ENCODE results near the gene PDE12. TPM values are rescaled to one million over a fixed set of nuclear protein-coding genes. Genes with fewer than 3 reads are reported as not detected.
A peak's percentile ranks its signal among the peaks of the same experiment; 100 is the strongest.

The PDE12 gene
- total and polyA plus RNA-seq, 2 of the 13 experiments (the other 11 are each of a cell fraction or from before 2014, with no cell fraction given): 9.0 to 17.8 TPM

- TF ChIP-seq ZNF776 (CRISPR knock-in tag; IDR thresholded peaks at IDR 0.05) (0 out of 2 replicates have a peak, but pooled peaks have one; percentile 26), BHLHE40 (IDR thresholded peaks at IDR 0.05; ENCODE audit: low read length) (peak; percentile 67; the same call in 1 of the 2 replicates), SMAD9 (CRISPR knock-in tag; IDR thresholded peaks at IDR 0.05) (0 out of 2 replicates have a peak, but pooled peaks have one; percentile 48), GATAD1 (CRISPR knock-in tag; IDR thresholded peaks at IDR 0.05) (peak; percentile 93), ZNF331 (CRISPR knock-in tag; IDR thresholded peaks at IDR 0.05) (peak; percentile 63; the same call in 1 of the 2 replicates), ZNF350 (CRISPR knock-in tag; IDR thresholded peaks at IDR 0.05; ENCODE audit: borderline replicate concordance, low read depth) (peak; percentile 74), ZNF431 (CRISPR knock-in tag; IDR thresholded peaks at IDR 0.05; ENCODE audit: borderline replicate concordance, low read depth) (peak; percentile 76; the same call in 1 of the 2 replicates), ZNF335 (CRISPR knock-in tag; IDR thresholded peaks at IDR 0.05) (0 out of 2 replicates have a peak, but pooled peaks have one; percentile 40), ZNF574 (CRISPR knock-in tag; IDR thresholded peaks at IDR 0.05) (peak; percentile 90), KMT2A (CRISPR knock-in tag; IDR thresholded peaks at IDR 0.05) (peak; percentile 88), HOXA3 (CRISPR knock-in tag; IDR thresholded peaks at IDR 0.05) (peak; percentile 99), ZNF33A (CRISPR knock-in tag; IDR thresholded peaks at IDR 0.05; ENCODE audit: borderline replicate concordance) (no peak), ZNF34 (CRISPR knock-in tag; IDR thresholded peaks at IDR 0.05; ENCODE audit: borderline replicate concordance) (no peak), ZNF513 (CRISPR knock-in tag; conservative IDR thresholded peaks at IDR 0.05) (no peak), SETDB1 (CRISPR knock-in tag; IDR thresholded peaks at IDR 0.05; ENCODE audit: borderline replicate concordance) (no peak), PHF8 (CRISPR knock-in tag; IDR thresholded peaks at IDR 0.05) (peak; percentile 76), SMC3 (IDR thresholded peaks at IDR 0.05; ENCODE audit: low read length) (no peak), PAX8 (CRISPR knock-in tag; IDR thresholded peaks at IDR 0.05; ENCODE audit: borderline replicate concordance) (no peak), CTCF (CRISPR knock-in tag; IDR thresholded peaks at IDR 0.05) (peak; percentile 69), SRSF4 (IDR thresholded peaks at IDR 0.05; ENCODE audit: low read depth, low read length, poor library complexity, severe bottlenecking) (no peak), BCL6 (CRISPR knock-in tag; IDR thresholded peaks at IDR 0.05) (peak; percentile 35; the same call in 1 of the 2 replicates), PATZ1 (CRISPR knock-in tag; IDR thresholded peaks at IDR 0.05) (peak; percentile 73)
Measured at GRCh38 chr3:57597127-57597923, 41.3 kb downstream of the PDE12 start, which contains the start of gene ARF4 (continued).

Data from HepG2 (cell line).